ENCODE measurements around the gene GABRA4.

The GABRA4 gene

GRCh38 chr4:46979283-46979682 is 14.1 kb downstream of the GABRA4 start:
- DNase-seq = no peak

GRCh38 chr4:46977245-46977644 is 16.1 kb downstream of the GABRA4 start:
- DNase-seq = no peak

- peak; percentile 47 to 52 for DNase-seq
Observed at GRCh38 chr4:46975812-46976553, 17.4 kb downstream of the GABRA4 start.

- no peak for DNase-seq
Observed at GRCh38 chr4:46974891-46975543, 18.4 kb downstream of the GABRA4 start.

GRCh38 chr4:46968847-46969246 is 24.5 kb downstream of the GABRA4 start:
- DNase-seq = no peak

- DNase-seq = no peak
Observed at GRCh38 chr4:46967631-46968030, 25.8 kb downstream of the GABRA4 start.

- DNase-seq = no peak
Observed at GRCh38 chr4:46958742-46959488, 34.5 kb downstream of the GABRA4 start.

- DNase-seq = no peak
Observed at GRCh38 chr4:46956451-46956850, 36.9 kb downstream of the GABRA4 start.

GRCh38 chr4:46955601-46956000 is 37.8 kb downstream of the GABRA4 start:
- no peak for DNase-seq

- DNase-seq = no peak
Observed at GRCh38 chr4:46954643-46955042, 38.7 kb downstream of the GABRA4 start.

GRCh38 chr4:46953564-46953963 is 39.8 kb downstream of the GABRA4 start:
- no peak for DNase-seq

- no peak for DNase-seq
Observed at GRCh38 chr4:46952451-46952850, 40.9 kb downstream of the GABRA4 start.

- no peak for DNase-seq
Observed at GRCh38 chr4:46950826-46951225, 42.6 kb downstream of the GABRA4 start.

- no peak for DNase-seq
Observed at GRCh38 chr4:46949822-46950221, 43.6 kb downstream of the GABRA4 start.

GRCh38 chr4:46947541-46947940 is 45.8 kb downstream of the GABRA4 start:
- DNase-seq = no peak

GRCh38 chr4:46946919-46947536 is 46.4 kb downstream of the GABRA4 start:
- DNase-seq = no peak

- no peak for DNase-seq
Observed at GRCh38 chr4:46945062-46945461, 48.3 kb downstream of the GABRA4 start.

GRCh38 chr4:46944345-46944744 is 49.0 kb downstream of the GABRA4 start:
- no peak for DNase-seq

- DNase-seq = peak; percentile 24 to 39
Observed at GRCh38 chr4:46937493-46937892, 55.9 kb downstream of the GABRA4 start.

- DNase-seq = no peak
Observed at GRCh38 chr4:46934726-46935125, 58.7 kb downstream of the GABRA4 start.

- DNase-seq = no peak
Observed at GRCh38 chr4:46933686-46934085, 59.7 kb downstream of the GABRA4 start.

- peak; percentile 4 to 20 for DNase-seq
Observed at GRCh38 chr4:46931981-46932380, 61.4 kb downstream of the GABRA4 start.

- DNase-seq = no peak
Observed at GRCh38 chr4:46930891-46931290, 62.5 kb downstream of the GABRA4 start.
